Measurements from ENCODE around the gene HPSE2. TPM values are rescaled to one million over a fixed set of nuclear protein-coding genes. Genes with fewer than 3 reads are reported as not detected.

Gene HPSE2
- total RNA-seq, 1 donor from 2014 or later, result not detected

DNA sequence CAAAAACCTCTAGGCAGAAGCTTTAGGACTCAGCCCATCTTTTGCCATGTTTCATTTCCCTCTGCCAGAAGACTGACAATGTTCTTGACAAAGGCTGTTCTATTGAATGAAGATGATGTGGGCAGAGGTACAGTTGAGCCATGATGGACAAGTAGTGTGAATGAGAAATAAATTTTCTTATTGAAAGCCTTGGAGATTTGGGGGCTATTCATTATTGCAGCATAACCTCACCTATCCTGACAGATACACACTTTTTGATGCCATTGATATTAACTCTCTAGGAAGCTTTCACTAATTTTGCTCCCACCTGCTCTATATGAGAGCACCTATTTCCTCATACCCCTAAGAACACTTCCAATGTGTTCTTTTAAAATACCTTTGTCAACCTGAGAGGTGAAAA lies 752.0 kb downstream of the HPSE2 start:
- TF ChIP-seq, protein P1, sequence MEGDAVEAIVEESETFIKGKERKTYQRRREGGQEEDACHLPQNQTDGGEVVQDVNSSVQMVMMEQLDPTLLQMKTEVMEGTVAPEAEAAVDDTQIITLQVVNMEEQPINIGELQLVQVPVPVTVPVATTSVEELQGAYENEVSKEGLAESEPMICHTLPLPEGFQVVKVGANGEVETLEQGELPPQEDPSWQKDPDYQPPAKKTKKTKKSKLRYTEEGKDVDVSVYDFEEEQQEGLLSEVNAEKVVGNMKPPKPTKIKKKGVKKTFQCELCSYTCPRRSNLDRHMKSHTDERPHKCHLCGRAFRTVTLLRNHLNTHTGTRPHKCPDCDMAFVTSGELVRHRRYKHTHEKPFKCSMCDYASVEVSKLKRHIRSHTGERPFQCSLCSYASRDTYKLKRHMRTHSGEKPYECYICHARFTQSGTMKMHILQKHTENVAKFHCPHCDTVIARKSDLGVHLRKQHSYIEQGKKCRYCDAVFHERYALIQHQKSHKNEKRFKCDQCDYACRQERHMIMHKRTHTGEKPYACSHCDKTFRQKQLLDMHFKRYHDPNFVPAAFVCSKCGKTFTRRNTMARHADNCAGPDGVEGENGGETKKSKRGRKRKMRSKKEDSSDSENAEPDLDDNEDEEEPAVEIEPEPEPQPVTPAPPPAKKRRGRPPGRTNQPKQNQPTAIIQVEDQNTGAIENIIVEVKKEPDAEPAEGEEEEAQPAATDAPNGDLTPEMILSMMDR (conservative IDR thresholded peaks at IDR 0.05; ENCODE audit: low read depth, low read length), result no peak
- H3K4me3 ChIP-seq (ENCODE audit: low read depth, low read length), result no peak overlapping the region
- DNase-seq (ENCODE audit: low read depth), result no peak

DNA sequence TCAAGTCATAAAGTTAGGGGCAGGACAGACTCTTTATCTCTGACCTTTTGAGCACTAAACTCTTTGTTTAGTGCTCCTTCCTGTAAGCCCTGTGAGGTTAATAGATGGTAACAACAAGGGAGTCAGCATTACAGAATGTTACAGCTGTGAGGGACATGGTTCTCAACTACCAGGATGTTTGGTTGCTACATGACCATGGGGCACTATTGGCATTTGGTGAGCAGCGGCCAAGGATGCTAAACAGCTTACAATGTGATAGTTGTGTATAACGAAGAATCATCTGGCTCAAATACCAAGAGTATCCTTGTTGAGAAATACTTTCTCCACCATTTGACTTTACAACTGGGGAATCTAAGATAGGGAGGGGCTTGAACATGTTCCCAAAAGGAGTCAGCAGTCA lies 753.6 kb downstream of the HPSE2 start:
- TF ChIP-seq, protein P1 (conservative IDR thresholded peaks at IDR 0.05; ENCODE audit: low read depth, low read length), result no peak
- H3K4me3 ChIP-seq (ENCODE audit: low read depth, low read length), result no peak overlapping the region
- DNase-seq (ENCODE audit: low read depth), result no peak

DNA sequence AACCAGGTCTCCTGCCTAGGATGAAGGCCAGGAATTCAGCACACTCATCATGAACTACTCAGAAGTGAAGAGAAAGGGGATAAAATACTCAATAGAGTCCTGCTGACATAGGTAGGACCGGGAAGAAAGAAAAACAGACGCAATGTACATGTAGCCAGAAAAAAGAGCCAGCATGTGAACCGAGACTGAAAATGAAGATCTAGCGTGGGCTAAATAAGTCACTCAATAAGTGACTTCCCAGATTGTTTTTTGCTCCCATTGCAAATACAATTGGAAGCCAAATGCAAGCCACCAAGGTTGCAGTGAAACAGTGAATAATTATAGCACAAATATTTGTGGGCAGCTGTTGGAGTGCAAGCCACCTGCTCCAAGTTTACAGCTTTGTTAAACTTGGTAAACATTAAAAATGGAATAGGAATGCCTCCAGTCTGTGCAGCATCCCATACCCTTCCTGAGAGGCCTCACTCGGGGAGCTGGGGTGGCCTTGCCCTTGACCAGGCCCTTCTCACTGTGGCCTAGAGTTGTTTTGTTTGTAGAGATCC lies 754.2 kb downstream of the HPSE2 start:
- H3K4me3 ChIP-seq (ENCODE audit: low read depth, low read length), result no peak overlapping the region
- TF ChIP-seq, protein P1 (conservative IDR thresholded peaks at IDR 0.05; ENCODE audit: low read depth, low read length), result no peak
- DNase-seq (ENCODE audit: low read depth), result no peak

DNA sequence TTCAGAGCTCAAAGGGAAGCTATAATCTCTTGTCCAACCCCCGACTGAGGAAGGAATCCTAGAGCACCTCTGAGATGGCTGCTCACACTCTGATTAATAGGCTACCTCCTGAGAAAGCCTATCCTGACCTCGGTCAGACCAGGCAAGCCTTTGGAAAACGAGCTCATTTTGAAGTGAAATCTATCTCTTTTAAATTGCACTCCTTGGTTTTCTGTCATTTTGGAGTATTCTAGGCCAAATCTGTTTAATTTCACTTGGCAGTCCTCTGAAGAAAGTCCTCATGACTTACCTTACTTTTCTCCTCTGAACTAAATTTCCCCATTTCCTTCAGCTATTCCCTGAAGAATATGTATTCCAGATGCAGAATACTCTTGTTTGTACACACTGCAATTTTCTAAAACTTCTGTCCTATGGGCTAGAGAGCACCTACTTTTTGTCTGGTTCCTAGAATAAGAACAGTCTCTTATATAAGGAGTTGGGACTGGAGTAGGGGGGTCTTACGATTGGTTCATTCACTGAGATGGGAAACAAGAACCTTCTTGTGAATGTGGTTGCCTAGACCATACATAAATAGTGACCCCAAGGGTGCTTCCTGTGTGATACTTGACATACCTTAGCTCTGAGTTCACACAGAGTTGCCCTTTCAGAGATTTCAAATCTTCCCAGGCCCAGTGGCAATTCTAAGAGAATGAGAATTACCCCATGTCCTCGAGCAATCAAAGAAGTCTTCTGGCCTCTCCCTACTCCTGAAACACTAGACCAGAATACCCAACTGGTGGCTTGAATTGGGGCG lies 757.0 kb downstream of the HPSE2 start:
- H3K4me3 ChIP-seq (ENCODE audit: low read depth, low read length), result no peak overlapping the region
- no peak for DNase-seq (ENCODE audit: low read depth)
- TF ChIP-seq, protein P1 (conservative IDR thresholded peaks at IDR 0.05; ENCODE audit: low read depth, low read length), result no peak

DNA sequence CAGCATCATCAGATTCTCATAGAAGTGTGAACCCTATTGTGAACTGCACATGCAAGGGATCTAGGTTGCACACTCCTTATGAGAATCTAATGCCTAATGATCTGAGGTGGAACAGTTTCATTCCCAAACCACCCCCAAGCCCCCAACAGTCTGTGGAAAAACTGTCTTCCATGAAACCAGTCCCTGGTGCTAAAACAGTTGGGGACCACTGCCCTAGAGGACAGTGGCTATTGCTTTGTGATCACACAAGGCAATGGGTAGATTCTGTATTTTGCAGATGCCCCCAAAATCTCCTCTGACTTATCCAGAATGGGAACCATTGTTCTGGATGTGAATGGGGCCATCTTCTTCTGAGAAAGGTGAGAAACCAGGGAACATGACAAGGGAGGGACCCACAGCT lies 757.8 kb downstream of the HPSE2 start:
- no peak overlapping the region for H3K4me3 ChIP-seq (ENCODE audit: low read depth, low read length)
- TF ChIP-seq, protein P1 (conservative IDR thresholded peaks at IDR 0.05; ENCODE audit: low read depth, low read length), result no peak
- no peak for DNase-seq (ENCODE audit: low read depth)

DNA sequence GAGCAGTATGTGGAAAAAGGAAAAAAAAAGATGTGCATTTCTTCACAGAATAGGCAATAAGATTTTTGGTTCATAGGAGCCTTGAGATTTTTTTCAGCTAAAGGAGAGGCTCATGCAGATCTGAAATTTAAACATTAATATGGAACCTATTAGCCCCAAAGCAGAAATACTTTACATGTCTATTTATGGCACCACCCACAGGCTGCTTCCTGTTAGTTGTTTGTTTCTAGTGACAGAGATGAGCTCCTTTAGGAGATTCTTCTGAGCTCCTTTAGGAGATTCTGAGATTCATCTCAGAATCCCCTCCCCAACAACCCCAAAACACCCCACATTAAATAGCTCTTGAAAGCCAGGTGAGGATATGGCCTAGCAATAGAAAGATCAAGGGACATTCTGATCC lies 761.0 kb downstream of the HPSE2 start:
- H3K4me3 ChIP-seq (ENCODE audit: low read depth, low read length), result no peak overlapping the region
- TF ChIP-seq, protein P1 (conservative IDR thresholded peaks at IDR 0.05; ENCODE audit: low read depth, low read length), result no peak
- DNase-seq (ENCODE audit: low read depth), result no peak

DNA sequence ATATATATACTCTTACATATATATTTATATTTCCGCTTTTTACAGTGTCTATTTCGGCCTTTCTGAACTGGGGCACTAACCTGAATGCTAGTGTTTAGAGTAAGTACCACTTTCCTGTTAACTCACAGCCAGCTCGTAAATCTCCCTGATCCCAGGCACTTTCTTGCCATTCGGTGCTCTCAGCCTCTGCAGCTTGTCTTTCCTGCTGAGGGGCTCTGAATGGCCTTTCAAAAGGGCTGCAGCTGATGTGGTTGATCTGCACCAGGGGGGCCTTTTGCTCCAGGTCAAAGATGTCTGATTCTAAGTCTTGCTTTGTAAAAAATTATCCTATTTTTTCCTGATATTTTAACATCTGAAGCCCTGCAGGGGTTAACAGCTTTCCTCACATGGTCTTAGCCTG lies 763.5 kb downstream of the HPSE2 start:
- no peak overlapping the region for H3K4me3 ChIP-seq (ENCODE audit: low read depth, low read length)
- TF ChIP-seq, protein P1 (conservative IDR thresholded peaks at IDR 0.05; ENCODE audit: low read depth, low read length), result no peak
- DNase-seq (ENCODE audit: low read depth), result no peak

Data from epithelial cell of proximal tubule (primary cell).